GM19023 (cell line): ENCODE results near the gene MET.
"Not testable (repeated sequence)": the region's sequence is repeated elsewhere in the genome, so short reads cannot be mapped to it uniquely, and the experiment has no call there.

Experiments used
- ATAC-seq: cut with Tn5 transposase; IDR thresholded peaks from one replicate; pipeline ENCODE4 v1.9.1; 2021; ENCODE audit warnings: mild to moderate bottlenecking, moderate library complexity; ENCODE audit not compliant: unreplicated experiment

MET gene

DNA sequence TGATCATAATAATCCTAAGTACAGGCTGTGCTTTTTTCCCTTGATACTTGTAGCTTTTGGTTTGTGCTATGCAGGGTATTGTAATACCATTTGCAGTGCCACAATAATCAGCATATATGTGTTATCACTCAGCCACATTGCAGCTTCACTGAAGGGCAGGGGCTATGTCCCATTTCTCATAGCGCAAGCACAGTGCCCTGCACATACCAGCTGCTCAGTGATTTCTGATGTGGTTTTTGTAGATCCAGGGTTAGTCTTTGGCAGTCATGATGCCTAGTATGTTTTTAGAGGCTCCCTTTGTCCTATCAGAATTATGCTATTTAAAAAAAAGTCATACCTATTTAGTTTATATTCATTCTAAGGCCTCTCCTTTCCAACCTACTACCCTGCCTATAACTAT is 25.8 kb downstream of the MET start:
- no peak for ATAC-seq

DNA sequence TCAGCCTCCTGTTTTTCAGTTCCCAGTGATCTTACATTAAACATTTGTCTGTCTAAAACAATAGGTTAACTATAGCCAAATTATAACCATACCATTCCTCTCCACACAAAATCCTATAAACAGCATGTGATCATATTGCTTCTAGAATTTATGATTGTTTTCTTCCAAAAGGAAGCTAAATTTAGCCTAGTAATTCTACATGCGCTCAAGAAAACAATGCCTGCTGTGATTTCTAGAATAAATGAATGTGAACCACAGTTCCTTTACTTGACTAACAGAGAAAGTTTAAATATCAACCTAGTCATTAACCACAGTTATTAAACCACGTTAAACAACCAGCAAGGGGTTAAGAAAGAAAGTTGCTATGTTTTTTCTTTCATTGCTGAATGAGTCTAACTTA is 26.4 kb downstream of the MET start:
- ATAC-seq: no peak

DNA sequence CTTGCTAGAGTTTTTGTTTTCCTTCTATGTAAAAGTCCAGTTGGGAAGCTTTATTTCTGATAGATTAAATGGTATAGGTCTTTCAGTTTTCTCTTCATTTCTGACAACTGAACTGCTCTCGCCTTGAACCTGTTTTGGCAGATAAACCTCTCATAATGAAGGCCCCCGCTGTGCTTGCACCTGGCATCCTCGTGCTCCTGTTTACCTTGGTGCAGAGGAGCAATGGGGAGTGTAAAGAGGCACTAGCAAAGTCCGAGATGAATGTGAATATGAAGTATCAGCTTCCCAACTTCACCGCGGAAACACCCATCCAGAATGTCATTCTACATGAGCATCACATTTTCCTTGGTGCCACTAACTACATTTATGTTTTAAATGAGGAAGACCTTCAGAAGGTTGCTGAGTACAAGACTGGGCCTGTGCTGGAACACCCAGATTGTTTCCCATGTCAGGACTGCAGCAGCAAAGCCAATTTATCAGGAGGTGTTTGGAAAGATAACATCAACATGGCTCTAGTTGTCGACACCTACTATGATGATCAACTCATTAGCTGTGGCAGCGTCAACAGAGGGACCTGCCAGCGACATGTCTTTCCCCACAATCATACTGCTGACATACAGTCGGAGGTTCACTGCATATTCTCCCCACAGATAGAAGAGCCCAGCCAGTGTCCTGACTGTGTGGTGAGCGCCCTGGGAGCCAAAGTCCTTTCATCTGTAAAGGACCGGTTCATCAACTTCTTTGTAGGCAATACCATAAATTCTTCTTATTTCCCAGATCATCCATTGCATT is 27.1 kb downstream of the MET start:
- ATAC-seq: no peak

DNA sequence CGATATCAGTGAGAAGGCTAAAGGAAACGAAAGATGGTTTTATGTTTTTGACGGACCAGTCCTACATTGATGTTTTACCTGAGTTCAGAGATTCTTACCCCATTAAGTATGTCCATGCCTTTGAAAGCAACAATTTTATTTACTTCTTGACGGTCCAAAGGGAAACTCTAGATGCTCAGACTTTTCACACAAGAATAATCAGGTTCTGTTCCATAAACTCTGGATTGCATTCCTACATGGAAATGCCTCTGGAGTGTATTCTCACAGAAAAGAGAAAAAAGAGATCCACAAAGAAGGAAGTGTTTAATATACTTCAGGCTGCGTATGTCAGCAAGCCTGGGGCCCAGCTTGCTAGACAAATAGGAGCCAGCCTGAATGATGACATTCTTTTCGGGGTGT is 27.7 kb downstream of the MET start:
- no peak for ATAC-seq

- no peak for ATAC-seq
Observed at GRCh38 chr7:116702046-116702785, 30.2 kb downstream of the MET start.

GRCh38 chr7:116704650-116705228 is 32.7 kb downstream of the MET start:
- ATAC-seq: no peak

GRCh38 chr7:116705419-116705818 is 33.4 kb downstream of the MET start:
- ATAC-seq: no peak

DNA sequence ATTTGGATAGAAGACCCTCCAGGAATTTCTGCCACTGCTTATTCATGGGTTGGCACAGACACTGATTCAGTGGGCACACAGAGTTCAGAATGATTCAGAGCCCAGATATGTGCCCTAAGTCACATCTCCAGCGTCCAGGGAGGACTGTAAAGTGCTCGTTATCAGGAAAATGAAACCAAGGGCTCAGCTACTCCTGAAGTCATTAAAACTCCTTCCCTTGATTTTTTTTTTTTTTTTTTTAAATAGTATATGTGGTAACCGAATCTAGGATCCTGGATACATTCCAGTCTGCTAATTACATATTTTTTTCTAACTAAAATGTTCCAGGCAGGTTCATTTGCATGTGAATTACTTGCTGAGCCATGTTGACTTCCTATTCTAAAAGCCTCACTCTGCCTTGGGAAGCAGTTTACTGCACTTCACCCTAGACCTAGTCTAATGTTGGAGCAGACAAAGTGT is 34.7 kb downstream of the MET start:
- ATAC-seq: no peak

- no peak for ATAC-seq
Observed at GRCh38 chr7:116707289-116707688, 35.3 kb downstream of the MET start.

DNA sequence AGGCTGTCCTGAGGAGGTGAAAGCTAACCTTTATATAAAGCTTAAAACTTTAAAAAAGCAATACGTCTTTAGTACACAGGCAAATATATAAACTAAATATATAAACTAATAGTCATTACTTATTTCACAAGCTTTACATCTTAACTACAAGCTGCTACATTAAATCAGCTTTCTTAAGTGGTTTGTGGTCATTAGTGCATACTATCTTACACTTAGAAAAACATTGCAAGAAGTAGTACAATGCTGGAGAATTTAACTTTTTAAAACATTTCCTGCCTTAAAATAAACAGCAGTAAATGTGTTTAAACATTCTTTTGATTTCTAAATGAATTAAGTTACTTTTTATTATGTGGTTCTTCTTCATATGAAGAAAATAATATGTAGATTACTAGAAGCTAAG is 36.3 kb downstream of the MET start:
- no peak for ATAC-seq

GRCh38 chr7:116708861-116709260 is 36.9 kb downstream of the MET start:
- no peak for ATAC-seq

DNA sequence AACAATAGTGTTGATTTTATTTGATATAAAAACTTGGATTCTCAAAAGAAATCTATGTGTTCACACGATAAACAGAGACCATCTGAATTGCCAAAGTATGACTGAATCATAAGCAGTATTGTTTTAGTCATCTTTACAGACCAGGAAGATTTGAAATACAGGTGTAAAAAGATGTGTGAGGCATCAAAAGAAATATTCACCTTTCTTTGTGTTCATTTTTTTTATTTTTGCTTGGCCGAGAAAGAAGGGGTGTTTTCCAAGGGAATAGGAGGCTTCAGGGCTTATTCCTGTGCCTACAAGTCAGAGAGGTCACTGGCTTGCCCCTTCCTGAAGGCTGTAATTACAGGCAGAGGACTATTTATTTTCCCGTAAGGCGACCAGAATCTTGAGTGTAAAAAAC is 37.3 kb downstream of the MET start:
- ATAC-seq: no peak

GRCh38 chr7:116710764-116711452 is 38.9 kb downstream of the MET start:
- no peak for ATAC-seq

DNA sequence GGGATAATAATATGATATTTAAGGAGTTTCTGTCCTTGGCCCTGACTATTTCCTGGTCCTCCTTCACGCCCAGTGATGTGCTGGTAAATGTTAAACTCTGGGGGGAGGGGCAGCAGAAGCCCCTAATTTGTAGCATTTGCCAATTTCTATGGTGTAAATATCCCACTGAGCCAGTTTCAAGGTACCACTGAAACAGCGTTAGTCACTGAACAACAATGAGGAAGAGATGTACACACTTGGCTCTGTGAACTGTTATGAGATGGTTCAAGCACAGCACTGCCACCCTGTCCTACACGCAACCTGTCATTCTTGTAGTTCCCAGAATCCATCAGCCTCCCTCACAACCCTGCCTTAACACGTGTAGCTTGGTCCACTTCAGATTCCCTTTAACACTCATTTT is 39.8 kb downstream of the MET start:
- ATAC-seq: no peak

DNA sequence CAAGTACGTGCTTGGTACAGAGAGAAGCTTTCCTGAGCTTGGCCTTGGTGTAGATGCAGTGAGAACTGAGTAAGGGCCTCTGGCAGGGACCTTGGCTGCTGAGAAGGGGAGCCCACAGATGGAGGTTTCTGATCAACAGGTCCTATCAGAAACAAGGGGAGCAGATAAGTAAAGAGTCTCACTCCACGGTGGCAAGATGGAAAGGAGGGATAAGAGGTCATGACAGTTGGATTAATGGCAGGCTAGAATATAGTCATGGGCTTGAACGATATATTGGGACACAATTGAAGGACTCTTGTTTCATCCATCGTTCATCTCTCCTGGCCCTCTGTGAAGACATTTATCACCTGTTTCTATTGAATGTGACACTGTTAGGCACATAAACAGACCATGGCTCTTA is 41.5 kb downstream of the MET start:
- no peak for ATAC-seq

DNA sequence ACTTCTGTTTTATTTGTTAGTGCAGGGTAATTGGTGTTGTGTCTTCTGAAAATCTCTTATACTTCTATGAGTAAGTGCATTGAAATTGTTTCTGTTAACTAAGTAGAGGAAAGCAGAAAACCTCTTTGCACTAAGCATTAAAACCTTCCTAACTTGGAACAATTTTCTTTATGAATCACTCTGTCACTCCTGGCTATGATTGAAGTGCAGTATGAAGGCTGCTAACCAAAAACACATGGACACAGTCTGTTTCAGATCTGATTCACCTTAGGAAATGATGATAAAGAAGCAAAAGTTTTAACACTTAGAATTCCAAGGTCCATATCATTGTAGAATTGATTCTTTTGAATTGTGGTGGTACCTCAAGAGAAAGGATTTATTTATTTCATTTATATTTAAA is 41.9 kb downstream of the MET start:
- ATAC-seq: no peak

DNA sequence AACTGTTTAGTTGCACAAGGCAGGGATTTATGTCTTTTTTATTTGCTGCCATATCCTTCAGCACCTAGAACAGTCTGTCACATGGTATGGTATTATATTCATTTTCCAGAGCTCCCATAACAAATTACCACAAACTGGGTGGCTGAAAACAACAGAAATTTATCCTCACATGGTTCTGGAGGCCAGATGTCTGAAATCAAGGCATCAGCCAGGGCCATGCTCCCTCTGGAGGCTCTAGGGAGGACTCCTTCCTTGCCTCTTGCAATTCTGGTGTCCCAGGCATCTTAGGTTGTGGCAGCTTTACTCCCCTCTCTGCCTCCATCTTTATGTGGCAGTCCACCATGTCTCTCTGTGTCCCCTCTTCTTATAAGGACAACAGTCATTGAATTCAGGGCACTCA is 43.1 kb downstream of the MET start:
- no peak for ATAC-seq

GRCh38 chr7:116717137-116717536 is 45.1 kb downstream of the MET start:
- ATAC-seq: no peak

- not testable (repeated sequence) for ATAC-seq
Observed at GRCh38 chr7:116723959-116724529, 52.0 kb downstream of the MET start.

DNA sequence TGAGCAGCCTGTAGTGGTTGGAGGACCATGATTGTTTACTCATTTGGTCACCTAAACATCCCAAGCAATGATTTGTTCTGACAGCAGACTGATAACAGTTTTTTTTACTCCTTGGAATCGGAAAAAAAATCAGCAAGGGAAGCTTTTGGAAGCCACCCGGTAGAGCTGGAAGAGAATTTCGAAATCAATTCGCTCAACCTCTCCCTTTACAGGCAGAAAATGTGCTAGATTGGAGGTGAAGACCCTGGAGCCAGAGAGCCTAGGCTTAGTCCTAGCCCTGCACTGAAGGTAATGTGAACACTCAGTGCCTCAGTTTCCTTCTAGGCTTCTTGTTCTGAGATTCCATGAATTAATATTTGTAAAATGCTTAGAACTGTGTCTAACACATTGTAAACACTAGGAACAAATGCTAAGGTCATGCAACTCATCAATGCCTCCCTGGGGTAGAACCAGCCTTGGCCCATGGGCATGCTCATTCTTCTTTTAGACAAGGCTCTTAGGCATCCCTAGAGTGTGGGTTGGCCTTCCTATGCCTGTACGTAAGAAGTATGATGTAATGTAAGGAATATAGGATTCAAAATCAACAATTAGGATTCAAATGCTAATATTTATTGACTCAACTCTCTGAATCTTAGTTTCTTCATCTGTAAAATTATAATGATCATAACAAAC is 52.7 kb downstream of the MET start:
- ATAC-seq: no peak

DNA sequence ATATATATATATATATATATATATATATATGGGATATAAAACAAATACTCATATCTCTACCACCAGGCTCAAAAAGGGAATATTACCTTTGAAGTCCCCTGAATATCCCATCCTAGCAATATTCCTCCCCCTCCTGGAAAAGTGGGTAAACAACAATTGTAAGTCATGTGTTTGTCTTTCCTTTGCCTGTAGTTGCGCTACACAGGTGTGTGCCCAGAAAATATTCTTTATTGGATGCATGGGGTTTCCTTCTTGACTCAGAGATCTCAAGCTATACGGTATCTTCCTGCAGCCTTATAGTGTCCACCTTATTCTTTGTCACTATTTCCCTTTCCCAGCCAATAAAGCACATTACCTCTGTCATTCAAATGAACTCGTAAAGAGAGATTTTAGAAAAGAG is 54.2 kb downstream of the MET start:
- no peak for ATAC-seq
